A549 (cell line): ENCODE data around the gene SERPINA4. TPM values are rescaled to one million over a fixed set of nuclear protein-coding genes. Genes with fewer than 3 reads are reported as not detected.

Experiments
- ATAC-seq, 2 experiments: fragments of 200-7000 bp in 1 of 2; fragments of >200 bp in 1 of 2; cut with Nextera tagmentation in 1 of 2; cut with Tn5 transposase in 1 of 2; 3 replicates each; pipeline versions ENCODE4 v1.8.0 to v1.9.1; 2018 to 2020; ENCODE audit warnings: mild to moderate bottlenecking in 1 of 2, moderate library complexity in 1 of 2
- CTCF ChIA-PET: fragments of 300-600 bp; sonication (Branson Sonifier 250); formaldehyde crosslinking; extraction: SDS; loops from one replicate; lab custom pipeline; 2021; ENCODE audit warnings: antibody characterized with exemption, inconsistent platforms; lab: Yijun Ruan, JAX
- POLR2A ChIA-PET: fragments of 350-600 bp; formaldehyde crosslinking; extraction: SDS; loops from one replicate; lab custom pipeline; 2021; ENCODE audit warnings: antibody characterized with exemption, inconsistent platforms; lab: Yijun Ruan, JAX
- DNase-seq, 2 experiments: peaks; one replicate each; pipeline versions ENCODE4 v3.0.0 to v3.0.0-alpha.2; 2011 to 2016; ENCODE audit warnings: low read depth in 1 of 2, low spot score in 1 of 2
- FAIRE-seq: peaks from 2 replicates; lab custom pipeline; 2011; peaks lifted over from hg19 to GRCh38; lab: Jason Lieb, UNC
- H3K27ac ChIP-seq, 2 experiments: fragments of >200 bp; sonication (Bioruptor Twin); formaldehyde crosslinking; 3 replicates each; pipeline ENCODE4 v1.5.1; 2016 to 2017
- H3K4me1 ChIP-seq: fragments of >200 bp; sonication (Bioruptor Twin); formaldehyde crosslinking; 3 replicates; pipeline ENCODE4 v1.6.1; 2016
- H3K4me2 ChIP-seq: fragments of >200 bp; sonication (Bioruptor Twin); formaldehyde crosslinking; 3 replicates; pipeline ENCODE4 v1.6.1; 2016
- H3K4me3 ChIP-seq: fragments of >200 bp; sonication (Bioruptor Twin); formaldehyde crosslinking; 3 replicates; pipeline ENCODE4 v1.5.1; 2016
- H3K9me3 ChIP-seq: fragments of >200 bp; sonication (Bioruptor Twin); formaldehyde crosslinking; 3 replicates; pipeline ENCODE4 v1.6.1; 2016
- CBX2 ChIP-seq: fragments of 200-600 bp; sonication (generic); IDR thresholded peaks from 2 replicates; pipeline ENCODE4 v1.6.1; 2016; ENCODE audit warnings: low read depth, mild to moderate bottlenecking, borderline replicate concordance
- CBX8 ChIP-seq: fragments of 200-600 bp; sonication (generic); IDR thresholded peaks from 2 replicates; pipeline ENCODE4 v1.6.1; 2016
- CEBPB ChIP-seq, 2 experiments: fragments of >200 bp in 1 of 2; sonication (Bioruptor Twin) in 1 of 2; formaldehyde crosslinking in 1 of 2; IDR thresholded peaks; 2 replicates each; pipeline ENCODE4 v1.6.1; 2012 to 2016
- EHMT2 ChIP-seq: fragments of 200-600 bp; sonication (generic); IDR thresholded peaks from 2 replicates; pipeline ENCODE4 v1.6.1; 2016; ENCODE audit warnings: antibody characterized with exemption, low read depth, mild to moderate bottlenecking, moderate library complexity
- FOXS1 ChIP-seq: fragments of 250-450 bp; sonication (Bioruptor Pico); IDR thresholded peaks from 2 replicates; pipeline ENCODE4 v1.5.0; 2020; ENCODE audit warnings: mild to moderate bottlenecking, moderate library complexity
- HDAC2 ChIP-seq: fragments of 200-600 bp; sonication (generic); IDR thresholded peaks from 2 replicates; pipeline ENCODE4 v1.6.1; 2016
- HEYL ChIP-seq: fragments of 250-450 bp; sonication (Bioruptor Pico); IDR thresholded peaks from 2 replicates; pipeline ENCODE4 v1.8.0; 2021; ENCODE audit warnings: mild to moderate bottlenecking, moderate library complexity
- HOXB13 ChIP-seq: fragments of 250-450 bp; sonication (Bioruptor Pico); IDR thresholded peaks from 2 replicates; pipeline ENCODE4 v1.5.0; 2020; ENCODE audit warnings: low read depth, mild to moderate bottlenecking, moderate library complexity
- HOXB5 ChIP-seq: fragments of 250-450 bp; sonication (Bioruptor Pico); IDR thresholded peaks from 2 replicates; pipeline ENCODE4 v1.5.0; 2020; ENCODE audit warnings: mild to moderate bottlenecking, moderate library complexity
- JUN ChIP-seq, 2 experiments: fragments of >200 bp; sonication (Bioruptor Twin); formaldehyde crosslinking; IDR thresholded peaks; 2 replicates in 1 of 2; 3 replicates in 1 of 2; pipeline ENCODE4 v1.6.1; 2016 to 2017
- MAFK ChIP-seq: fragments of 450-650 bp; IDR thresholded peaks from 2 replicates; pipeline ENCODE4 v1.6.1; 2014; ENCODE audit not compliant: partially characterized antibody
- MAZ ChIP-seq: fragments of 150-350 bp; IDR thresholded peaks from 2 replicates; pipeline ENCODE4 v1.6.1; 2014; ENCODE audit warnings: antibody characterized with exemption, low read depth, low read length, borderline replicate concordance
- NFE2L2 ChIP-seq: fragments of 150-350 bp; conservative IDR thresholded peaks from 2 replicates; pipeline ENCODE4 v1.6.1; 2014; ENCODE audit warnings: low read length
- NPAS2 ChIP-seq: fragments of 250-450 bp; sonication (Bioruptor Pico); IDR thresholded peaks from 2 replicates; pipeline ENCODE4 v1.8.0; 2022; ENCODE audit warnings: mild to moderate bottlenecking, moderate library complexity, borderline replicate concordance
- PHF8 ChIP-seq: fragments of 200-600 bp; sonication (generic); IDR thresholded peaks from 2 replicates; pipeline ENCODE4 v1.6.1; 2016; ENCODE audit warnings: low read depth, mild to moderate bottlenecking, antibody characterized with exemption, moderate library complexity, borderline replicate concordance
- POLR2AphosphoS2 ChIP-seq: conservative IDR thresholded peaks from 2 replicates; pipeline ENCODE4 v1.6.1; 2012; ENCODE audit warnings: low read length, improper control_type of control experiment, inconsistent platforms
- RCOR1 ChIP-seq: fragments of 150-350 bp; IDR thresholded peaks from 2 replicates; pipeline ENCODE4 v1.6.1; 2014; ENCODE audit warnings: antibody characterized with exemption, low read length, low read depth
- RNF2 ChIP-seq: fragments of 200-600 bp; sonication (generic); IDR thresholded peaks from 2 replicates; pipeline ENCODE4 v1.6.1; 2016; ENCODE audit warnings: low read depth, mild to moderate bottlenecking, antibody characterized with exemption, moderate library complexity, borderline replicate concordance
- SREBF2 ChIP-seq: fragments of 450-650 bp; IDR thresholded peaks from 2 replicates; pipeline ENCODE4 v1.6.1; 2014; ENCODE audit warnings: mild to moderate bottlenecking, moderate library complexity
- TFCP2L1 ChIP-seq: fragments of 250-450 bp; sonication (Bioruptor Pico); IDR thresholded peaks from 2 replicates; pipeline ENCODE4 v1.5.0; 2021; ENCODE audit warnings: mild to moderate bottlenecking
- ZNF302 ChIP-seq: fragments of 250-450 bp; sonication (Bioruptor Pico); IDR thresholded peaks from 2 replicates; pipeline ENCODE4 v1.9.0; 2021; ENCODE audit warnings: inconsistent platforms, mild to moderate bottlenecking, moderate library complexity
- ZSCAN20 ChIP-seq: fragments of 250-450 bp; sonication (Bioruptor Pico); IDR thresholded peaks from 2 replicates; pipeline ENCODE4 v1.8.0; 2022; ENCODE audit warnings: mild to moderate bottlenecking, moderate library complexity
- WGBS: methylation state at CpG from one replicate; pipeline ENCODE4 v1.1.6; 2017; ENCODE audit errors: missing lambda C conversion rate; 5-methylcytosine and 5-hydroxymethylcytosine counted together
- polyA plus RNA-seq, 4 experiments: library from polyadenylated mRNA; depleted of rRNA in 3 of 4; stranded (reverse); fragments of >200 nt; fragmentation: RNase III in 1 of 4; extraction: RNeasy Plus Mini Kit Qiagen cat#74134 plus additional on column Dnase treatment in 1 of 4; gene quantifications; 2 replicates in 3 of 4; 3 replicates in 1 of 4; pipeline ENCODE4 v1.2.3, GENCODE V29; 2011 to 2017
- TF ChIP-seq, protein P1 (sequence below): fragments of 200-600 bp; sonication (generic); IDR thresholded peaks from 2 replicates; pipeline ENCODE4 v1.6.1; 2016; ENCODE audit warnings: antibody characterized with exemption, mild to moderate bottlenecking, moderate library complexity
- TF ChIP-seq, protein P2 (sequence below): fragments of 250-450 bp; sonication (Bioruptor Pico); IDR thresholded peaks from 2 replicates; pipeline ENCODE4 v1.5.0; 2020; ENCODE audit warnings: low read depth, mild to moderate bottlenecking, moderate library complexity
- TF ChIP-seq, protein P3 (sequence below): fragments of 450-650 bp; IDR thresholded peaks from 2 replicates; pipeline ENCODE4 v1.6.1; 2014; ENCODE audit warnings: antibody characterized with exemption
- TF ChIP-seq, protein P4 (sequence below): IDR thresholded peaks from 2 replicates; pipeline ENCODE4 v1.6.1; 2012
- TF ChIP-seq, protein P5 (sequence below): IDR thresholded peaks from 2 replicates; pipeline ENCODE4 v1.6.1; 2012
- TF ChIP-seq, protein P6 (sequence below): fragments of >200 bp; sonication (Bioruptor Twin); formaldehyde crosslinking; IDR thresholded peaks from 3 replicates; pipeline ENCODE4 v1.6.1; 2016

SERPINA4 gene
- polyA plus RNA-seq, 2 of the 4 experiments (the other 2 are of a cell fraction), result 0.08 TPM; not detected in 1

DNA sequence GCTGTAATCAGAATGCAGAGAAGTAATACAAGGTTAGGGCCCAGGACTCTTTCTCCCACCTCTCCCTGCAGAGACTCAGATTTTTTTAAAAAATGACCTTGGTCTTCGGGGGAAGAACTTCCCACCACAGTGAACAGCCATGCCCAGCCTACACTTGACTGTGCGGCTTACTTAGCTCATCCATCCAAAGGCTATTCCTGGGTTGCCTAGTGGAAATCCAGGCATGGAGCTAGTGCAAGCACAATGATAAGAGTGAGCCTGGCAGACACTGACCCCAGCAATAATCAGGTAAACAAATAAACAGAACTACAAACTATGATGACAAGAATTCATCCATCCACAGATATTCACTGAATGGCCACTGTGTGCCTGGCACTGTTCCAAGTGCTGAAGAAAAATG, 34.7 kb downstream of the SERPINA4 start:
- DNase-seq (no peak), FAIRE-seq (no peak), ATAC-seq (no peak)
- POLR2A ChIA-PET, result no interaction called here
- CTCF ChIA-PET, result interaction anchor here (1.4 to 2.0 kb wide), 3 partner anchors 12 to 85 kb away, joined by 3 to 7 read pairs (median 4); no protein-coding TSS in a partner anchor
- H3K4me1 ChIP-seq, result peaks cover 61% of the 10 kb centered on the region
- H3K4me2 ChIP-seq, result no peak overlapping the region
- H3K4me3 ChIP-seq, result no peak overlapping the region
- H3K9me3 ChIP-seq, result peaks cover 3% of the 10 kb centered on the region; the same call in 1 of the 3 replicates
- peak overlapping the region; percentile 97 to 98; a peak in 4 of 6 replicates for H3K27ac ChIP-seq
- 89% methylated on average over 2 of the region's 2 CpGs for whole genome bisulfite sequencing
- no peak for TF ChIP-seq NPAS2 (CRISPR knock-in tag)
- TF ChIP-seq CBX8, result no peak
- TF ChIP-seq RCOR1, result no peak
- TF ChIP-seq, protein P1, sequence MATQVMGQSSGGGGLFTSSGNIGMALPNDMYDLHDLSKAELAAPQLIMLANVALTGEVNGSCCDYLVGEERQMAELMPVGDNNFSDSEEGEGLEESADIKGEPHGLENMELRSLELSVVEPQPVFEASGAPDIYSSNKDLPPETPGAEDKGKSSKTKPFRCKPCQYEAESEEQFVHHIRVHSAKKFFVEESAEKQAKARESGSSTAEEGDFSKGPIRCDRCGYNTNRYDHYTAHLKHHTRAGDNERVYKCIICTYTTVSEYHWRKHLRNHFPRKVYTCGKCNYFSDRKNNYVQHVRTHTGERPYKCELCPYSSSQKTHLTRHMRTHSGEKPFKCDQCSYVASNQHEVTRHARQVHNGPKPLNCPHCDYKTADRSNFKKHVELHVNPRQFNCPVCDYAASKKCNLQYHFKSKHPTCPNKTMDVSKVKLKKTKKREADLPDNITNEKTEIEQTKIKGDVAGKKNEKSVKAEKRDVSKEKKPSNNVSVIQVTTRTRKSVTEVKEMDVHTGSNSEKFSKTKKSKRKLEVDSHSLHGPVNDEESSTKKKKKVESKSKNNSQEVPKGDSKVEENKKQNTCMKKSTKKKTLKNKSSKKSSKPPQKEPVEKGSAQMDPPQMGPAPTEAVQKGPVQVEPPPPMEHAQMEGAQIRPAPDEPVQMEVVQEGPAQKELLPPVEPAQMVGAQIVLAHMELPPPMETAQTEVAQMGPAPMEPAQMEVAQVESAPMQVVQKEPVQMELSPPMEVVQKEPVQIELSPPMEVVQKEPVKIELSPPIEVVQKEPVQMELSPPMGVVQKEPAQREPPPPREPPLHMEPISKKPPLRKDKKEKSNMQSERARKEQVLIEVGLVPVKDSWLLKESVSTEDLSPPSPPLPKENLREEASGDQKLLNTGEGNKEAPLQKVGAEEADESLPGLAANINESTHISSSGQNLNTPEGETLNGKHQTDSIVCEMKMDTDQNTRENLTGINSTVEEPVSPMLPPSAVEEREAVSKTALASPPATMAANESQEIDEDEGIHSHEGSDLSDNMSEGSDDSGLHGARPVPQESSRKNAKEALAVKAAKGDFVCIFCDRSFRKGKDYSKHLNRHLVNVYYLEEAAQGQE, result no peak
- TF ChIP-seq HOXB13 (CRISPR knock-in tag), result no peak
- TF ChIP-seq, protein P2, sequence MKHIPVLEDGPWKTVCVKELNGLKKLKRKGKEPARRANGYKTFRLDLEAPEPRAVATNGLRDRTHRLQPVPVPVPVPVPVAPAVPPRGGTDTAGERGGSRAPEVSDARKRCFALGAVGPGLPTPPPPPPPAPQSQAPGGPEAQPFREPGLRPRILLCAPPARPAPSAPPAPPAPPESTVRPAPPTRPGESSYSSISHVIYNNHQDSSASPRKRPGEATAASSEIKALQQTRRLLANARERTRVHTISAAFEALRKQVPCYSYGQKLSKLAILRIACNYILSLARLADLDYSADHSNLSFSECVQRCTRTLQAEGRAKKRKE, result no peak
- TF ChIP-seq TFCP2L1 (CRISPR knock-in tag), result no peak
- TF ChIP-seq MAZ, result no peak
- no peak for TF ChIP-seq CEBPB (IDR thresholded peaks at IDR 0.05)
- TF ChIP-seq SREBF2, result no peak
- TF ChIP-seq EHMT2, result no peak
- no peak for TF ChIP-seq ZSCAN20 (CRISPR knock-in tag)
- no peak for TF ChIP-seq MAFK
- TF ChIP-seq HDAC2, result no peak
- TF ChIP-seq NFE2L2, result no peak
- no peak for TF ChIP-seq POLR2AphosphoS2
- no peak for TF ChIP-seq RNF2
- no peak for TF ChIP-seq HEYL (CRISPR knock-in tag)
- TF ChIP-seq, all 56 proteins: peak for 0

DNA sequence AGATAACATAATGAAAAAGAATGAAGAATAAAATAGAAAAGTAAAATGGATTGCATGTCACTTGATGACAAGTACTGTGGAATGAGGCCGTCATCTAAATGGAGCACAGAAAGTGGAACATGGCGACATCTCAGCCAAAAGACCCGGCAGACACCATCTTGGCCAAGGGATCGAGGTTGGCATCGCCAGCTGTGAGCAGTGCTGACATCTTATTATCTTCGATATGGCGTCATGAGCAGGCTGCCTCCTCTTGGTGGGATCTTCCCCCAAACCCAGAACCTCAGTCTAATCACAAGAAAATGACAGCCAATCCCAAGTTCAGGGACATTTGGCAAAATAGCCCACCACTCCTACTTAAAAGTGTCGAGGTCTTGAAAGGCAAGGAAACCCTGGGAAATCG, 35.1 kb downstream of the SERPINA4 start:
- peaks cover 66% of the 10 kb centered on the region for H3K4me1 ChIP-seq
- ChIA-PET POLR2A (no interaction called here), CTCF (interaction anchor here (2.0 kb wide), 1 partner anchor 12 kb away, joined by 7 read pairs; no protein-coding TSS in a partner anchor)
- peak overlapping the region; percentile 97 to 98; a peak in 5 of 6 replicates for H3K27ac ChIP-seq
- no peak overlapping the region for H3K4me3 ChIP-seq
- FAIRE-seq, result no peak
- no peak for DNase-seq
- H3K4me2 ChIP-seq, result no peak overlapping the region
- 86% methylated on average over 9 of the region's 9 CpGs for WGBS
- no peak for TF ChIP-seq PHF8
- TF ChIP-seq, protein P3, sequence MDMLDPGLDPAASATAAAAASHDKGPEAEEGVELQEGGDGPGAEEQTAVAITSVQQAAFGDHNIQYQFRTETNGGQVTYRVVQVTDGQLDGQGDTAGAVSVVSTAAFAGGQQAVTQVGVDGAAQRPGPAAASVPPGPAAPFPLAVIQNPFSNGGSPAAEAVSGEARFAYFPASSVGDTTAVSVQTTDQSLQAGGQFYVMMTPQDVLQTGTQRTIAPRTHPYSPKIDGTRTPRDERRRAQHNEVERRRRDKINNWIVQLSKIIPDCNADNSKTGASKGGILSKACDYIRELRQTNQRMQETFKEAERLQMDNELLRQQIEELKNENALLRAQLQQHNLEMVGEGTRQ, result no peak
- TF ChIP-seq, protein P4, sequence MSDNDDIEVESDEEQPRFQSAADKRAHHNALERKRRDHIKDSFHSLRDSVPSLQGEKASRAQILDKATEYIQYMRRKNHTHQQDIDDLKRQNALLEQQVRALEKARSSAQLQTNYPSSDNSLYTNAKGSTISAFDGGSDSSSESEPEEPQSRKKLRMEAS, result no peak
- no peak for TF ChIP-seq CBX2
- TF ChIP-seq RCOR1, result no peak
- no peak for TF ChIP-seq FOXS1 (CRISPR knock-in tag)
- no peak for TF ChIP-seq ZNF302 (CRISPR knock-in tag)
- TF ChIP-seq, protein P5, sequence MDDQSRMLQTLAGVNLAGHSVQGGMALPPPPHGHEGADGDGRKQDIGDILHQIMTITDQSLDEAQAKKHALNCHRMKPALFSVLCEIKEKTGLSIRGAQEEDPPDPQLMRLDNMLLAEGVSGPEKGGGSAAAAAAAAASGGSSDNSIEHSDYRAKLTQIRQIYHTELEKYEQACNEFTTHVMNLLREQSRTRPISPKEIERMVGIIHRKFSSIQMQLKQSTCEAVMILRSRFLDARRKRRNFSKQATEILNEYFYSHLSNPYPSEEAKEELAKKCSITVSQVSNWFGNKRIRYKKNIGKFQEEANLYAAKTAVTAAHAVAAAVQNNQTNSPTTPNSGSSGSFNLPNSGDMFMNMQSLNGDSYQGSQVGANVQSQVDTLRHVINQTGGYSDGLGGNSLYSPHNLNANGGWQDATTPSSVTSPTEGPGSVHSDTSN, result no peak
- no peak for TF ChIP-seq HOXB5
- TF ChIP-seq JUN (IDR thresholded peaks at IDR 0.05), result no peak
- TF ChIP-seq, protein P6, sequence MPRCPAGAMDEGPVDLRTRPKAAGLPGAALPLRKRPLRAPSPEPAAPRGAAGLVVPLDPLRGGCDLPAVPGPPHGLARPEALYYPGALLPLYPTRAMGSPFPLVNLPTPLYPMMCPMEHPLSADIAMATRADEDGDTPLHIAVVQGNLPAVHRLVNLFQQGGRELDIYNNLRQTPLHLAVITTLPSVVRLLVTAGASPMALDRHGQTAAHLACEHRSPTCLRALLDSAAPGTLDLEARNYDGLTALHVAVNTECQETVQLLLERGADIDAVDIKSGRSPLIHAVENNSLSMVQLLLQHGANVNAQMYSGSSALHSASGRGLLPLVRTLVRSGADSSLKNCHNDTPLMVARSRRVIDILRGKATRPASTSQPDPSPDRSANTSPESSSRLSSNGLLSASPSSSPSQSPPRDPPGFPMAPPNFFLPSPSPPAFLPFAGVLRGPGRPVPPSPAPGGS, result no peak
- no peak for TF ChIP-seq CBX8
- ATAC-seq, result no peak
- peaks cover 3% of the 10 kb centered on the region; the same call in 1 of the 3 replicates for H3K9me3 ChIP-seq
